Kidney (tissue), 14 donors: ENCODE measurements around the gene CARNS1. TPM values are rescaled to one million over a fixed set of nuclear protein-coding genes. Genes with fewer than 3 reads are reported as not detected.

Experiments
- DNase-seq, 5 donors: peaks; one replicate each; pipeline ENCODE4 v3.0.0-alpha.2; 2013 to 2020
- FAIRE-seq: peaks from 2 replicates; lab custom pipeline; 2012; peaks lifted over from hg19 to GRCh38; lab: Jason Lieb, UNC
- H3K27ac ChIP-seq, 2 donors: one replicate each; pipeline ENCODE4 v1.7.0; 2013; ENCODE audit warnings: low read depth in 2 of 2, low read length in 2 of 2, inconsistent platforms in 1 of 2
- H3K27me3 ChIP-seq: one replicate; pipeline ENCODE4 v1.7.1; 2013; ENCODE audit warnings: low read length, inconsistent platforms; ENCODE audit not compliant: control insufficient read depth, insufficient read depth
- H3K36me3 ChIP-seq, 3 donors: one replicate each; pipeline versions ENCODE4 v1.7.0 to v1.7.1; 2013; ENCODE audit warnings: low read length in 3 of 3, control low read depth in 1 of 3, inconsistent platforms in 1 of 3; ENCODE audit not compliant: insufficient read depth in 3 of 3, control insufficient read depth in 2 of 3
- H3K4me1 ChIP-seq, 3 donors: one replicate each; pipeline versions ENCODE4 v1.7.0 to v1.7.1; 2013; ENCODE audit warnings: low read length in 3 of 3, inconsistent platforms in 1 of 3, low read depth in 1 of 3; ENCODE audit not compliant: control insufficient read depth in 2 of 3, insufficient read depth in 2 of 3
- H3K4me3 ChIP-seq, 3 donors: one replicate each; pipeline versions ENCODE4 v1.7.0 to v1.8.1; 2013; ENCODE audit warnings: low read length in 3 of 3, control low read depth in 1 of 3, inconsistent platforms in 1 of 3
- H3K9ac ChIP-seq, 3 donors: one replicate each; pipeline versions ENCODE4 v1.7.0 to v1.7.1; 2013; ENCODE audit warnings: low read length in 3 of 3, control low read depth in 1 of 3, inconsistent platforms in 1 of 3
- H3K9me3 ChIP-seq, 3 donors: one replicate each; pipeline versions ENCODE4 v1.7.0 to v1.7.1; 2013; ENCODE audit warnings: low read length in 3 of 3, control low read depth in 1 of 3, inconsistent platforms in 1 of 3; ENCODE audit not compliant: control insufficient read depth in 2 of 3, insufficient read depth in 1 of 3
- intact Hi-C: fragments of 100-400 bp; cut with DNase I; formaldehyde crosslinking; loops from one replicate; pipeline ENCODE4 v1.11.1; 2022
- polyA plus RNA-seq: library from polyadenylated mRNA; stranded (reverse); fragments of 350-450 nt; fragmentation: Illumina TruSeq; extraction: RNeasy Lipid Tissue Mini Kit (QIAGEN cat#74804); gene quantifications from one replicate; pipeline ENCODE4 v1.2.3, GENCODE V29; 2014; ENCODE audit warnings: low read depth, low replicate concordance; ENCODE audit not compliant: insufficient read depth
- total RNA-seq: library from RNA; stranded (reverse); fragmentation: NEBNext Ultra II Directional; extraction: Animal tissue kit (Norgen Biotek cat#: 25700); gene quantifications from one replicate; pipeline ENCODE4 v1.2.1, GENCODE V29; 2021
- TF ChIP-seq, protein P1 (sequence below): IDR thresholded peaks from 3 replicates; pipeline ENCODE4 v1.5.1; 2012; ENCODE audit warnings: mild to moderate bottlenecking, moderate library complexity, borderline replicate concordance; ENCODE audit not compliant: insufficient read depth; ENCODE audit errors: extremely low read depth
- donor health status: control.
- donor health status: control.
- donor health status: control.
- donor health status: control.
- donor health status: control.
- donor health status: DM: yes; HTN: yes; CAD: no.
- donor health status: Normal renal cell carcinoma (clear cell type).

Gene CARNS1
- total and polyA plus RNA-seq, 2 donors from 2014 or later, result 0.80 to 1.7 TPM

DNA sequence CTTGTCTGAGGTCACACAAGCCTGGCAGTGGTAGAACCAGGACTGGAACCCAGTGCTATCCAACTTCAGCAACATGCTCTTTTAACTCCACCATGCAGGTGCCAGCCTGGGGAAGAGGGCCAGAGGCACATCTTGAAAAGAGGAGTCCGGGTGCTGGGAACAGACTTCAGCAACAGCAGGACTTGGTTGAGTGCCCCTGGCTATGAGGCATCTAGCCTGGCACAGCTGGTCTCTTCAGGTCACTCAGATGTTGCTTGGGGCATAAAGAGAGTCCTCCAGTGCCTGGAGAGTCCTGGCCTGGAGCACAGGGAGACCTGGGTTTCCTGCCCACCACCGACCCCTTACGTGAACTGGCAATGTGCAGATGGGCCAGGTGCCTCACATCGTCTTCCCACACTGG is 36.9 kb upstream of the CARNS1 start:
- no peaks in the 10 kb centered on the region for H3K27me3 ChIP-seq
- no peak overlapping the region for H3K4me3 ChIP-seq
- intact Hi-C loops, result no loop called here
- H3K9me3 ChIP-seq, result no peaks in the 10 kb centered on the region
- H3K36me3 ChIP-seq, result no peaks in the 10 kb centered on the region
- H3K9ac ChIP-seq, result no peak overlapping the region
- no peak for FAIRE-seq
- TF ChIP-seq, protein P1, sequence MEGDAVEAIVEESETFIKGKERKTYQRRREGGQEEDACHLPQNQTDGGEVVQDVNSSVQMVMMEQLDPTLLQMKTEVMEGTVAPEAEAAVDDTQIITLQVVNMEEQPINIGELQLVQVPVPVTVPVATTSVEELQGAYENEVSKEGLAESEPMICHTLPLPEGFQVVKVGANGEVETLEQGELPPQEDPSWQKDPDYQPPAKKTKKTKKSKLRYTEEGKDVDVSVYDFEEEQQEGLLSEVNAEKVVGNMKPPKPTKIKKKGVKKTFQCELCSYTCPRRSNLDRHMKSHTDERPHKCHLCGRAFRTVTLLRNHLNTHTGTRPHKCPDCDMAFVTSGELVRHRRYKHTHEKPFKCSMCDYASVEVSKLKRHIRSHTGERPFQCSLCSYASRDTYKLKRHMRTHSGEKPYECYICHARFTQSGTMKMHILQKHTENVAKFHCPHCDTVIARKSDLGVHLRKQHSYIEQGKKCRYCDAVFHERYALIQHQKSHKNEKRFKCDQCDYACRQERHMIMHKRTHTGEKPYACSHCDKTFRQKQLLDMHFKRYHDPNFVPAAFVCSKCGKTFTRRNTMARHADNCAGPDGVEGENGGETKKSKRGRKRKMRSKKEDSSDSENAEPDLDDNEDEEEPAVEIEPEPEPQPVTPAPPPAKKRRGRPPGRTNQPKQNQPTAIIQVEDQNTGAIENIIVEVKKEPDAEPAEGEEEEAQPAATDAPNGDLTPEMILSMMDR, result no peak
- no peak overlapping the region for H3K27ac ChIP-seq
- no peak for DNase-seq
- peaks cover 0 to 21% (median 8%) of the 10 kb centered on the region in 3 donors for H3K4me1 ChIP-seq

DNA sequence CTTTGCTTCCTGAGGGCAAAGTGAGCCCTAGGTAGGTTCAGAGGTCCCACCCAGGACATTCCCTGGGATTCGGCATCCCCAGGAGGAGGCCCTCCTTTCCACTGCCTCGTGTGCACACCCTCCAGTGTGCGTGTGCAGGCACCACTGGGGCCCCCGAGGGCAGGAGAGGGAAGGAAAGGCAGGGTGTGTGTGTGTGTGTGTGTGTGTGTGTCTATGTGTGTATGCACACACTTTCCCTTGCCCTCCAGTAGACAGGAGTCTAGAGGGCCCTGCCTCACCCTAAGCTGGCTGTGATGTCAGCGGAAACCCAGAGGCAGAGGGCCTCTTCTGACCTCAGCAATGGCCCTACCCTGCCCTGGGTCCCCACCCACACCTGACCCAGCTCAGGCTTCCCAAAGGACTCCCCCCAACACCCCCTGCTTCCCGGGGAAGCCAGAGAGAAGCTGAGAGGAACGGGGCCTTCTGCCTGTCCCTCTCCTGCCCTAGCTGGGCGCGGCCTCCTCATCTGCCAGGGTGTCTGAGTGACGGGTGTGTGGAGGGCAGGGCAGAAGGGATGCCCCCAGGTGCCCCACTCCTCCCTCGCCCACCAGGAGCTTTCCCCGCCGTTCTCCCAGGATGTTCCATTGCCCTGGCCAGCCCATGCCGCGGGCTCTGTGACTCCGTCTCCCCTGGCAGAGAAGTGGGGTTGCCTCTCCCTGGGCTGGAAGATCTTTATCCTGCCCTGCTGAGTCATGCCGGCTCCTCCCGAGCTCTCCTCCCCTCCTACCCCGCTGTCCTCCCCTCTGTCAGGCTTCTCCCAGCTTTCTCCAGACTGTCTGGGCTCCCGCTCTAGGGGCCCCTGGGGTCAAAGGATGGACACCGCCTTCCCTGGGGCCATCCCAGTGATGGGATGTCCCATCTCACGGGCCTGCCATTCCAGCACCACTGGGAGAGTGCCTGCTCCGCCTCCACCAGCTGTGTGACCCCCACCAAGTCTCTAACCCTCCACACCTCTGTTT is 36.1 kb upstream of the CARNS1 start:
- H3K27me3 ChIP-seq, result no peaks in the 10 kb centered on the region
- peaks cover 0 to 19% (median 5%) of the 10 kb centered on the region in 3 donors for H3K4me1 ChIP-seq
- H3K4me3 ChIP-seq, result no peak overlapping the region
- no peak overlapping the region for H3K27ac ChIP-seq
- FAIRE-seq, result no peak
- DNase-seq, result peak in 1 of 5 donors; percentile 63
- intact Hi-C loops, result loop anchor here (5.0 kb wide), 1 partner anchor 32 kb away; no protein-coding TSS in a partner anchor
- H3K9ac ChIP-seq, result no peak overlapping the region
- TF ChIP-seq, protein P1, result no peak
- H3K36me3 ChIP-seq, result no peaks in the 10 kb centered on the region
- no peaks in the 10 kb centered on the region for H3K9me3 ChIP-seq

DNA sequence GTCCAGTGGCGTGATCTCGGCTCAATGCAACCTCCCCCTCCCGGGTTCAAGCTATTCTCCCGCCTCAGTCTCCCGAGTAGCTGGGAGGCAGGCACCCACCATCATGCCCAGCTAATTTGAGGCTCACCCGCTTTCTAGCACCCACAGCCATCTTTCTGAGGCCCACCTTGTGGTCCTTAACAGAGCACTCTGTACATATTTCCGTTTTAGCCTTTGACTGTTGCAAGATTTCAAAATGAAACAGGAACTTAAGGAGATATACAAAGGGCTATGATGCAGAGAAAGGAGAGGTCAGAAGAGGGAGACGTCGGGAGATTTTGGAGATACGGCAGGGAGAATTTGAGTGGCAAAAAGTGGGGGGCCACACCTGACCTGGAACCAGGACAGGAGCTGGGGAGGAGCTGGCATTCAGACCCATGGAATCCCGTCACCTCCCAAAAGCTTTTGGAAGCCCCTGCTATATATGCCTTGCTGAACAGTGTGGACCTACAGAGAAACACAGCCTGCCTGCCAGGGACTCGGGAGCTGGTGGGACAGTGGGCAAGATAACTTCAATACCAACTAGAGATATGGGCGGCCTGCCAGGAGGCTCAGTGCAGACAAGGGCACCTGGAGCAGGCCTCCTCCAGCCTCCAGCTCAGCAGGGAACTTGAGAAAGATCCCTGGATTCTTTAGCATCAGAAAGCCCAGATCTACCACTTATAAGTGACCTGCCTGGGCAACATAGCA is 34.1 kb upstream of the CARNS1 start:
- Histone ChIP-seq H3K4me1 (peaks cover 0 to 13% (median 0%) of the 10 kb centered on the region in 3 donors), H3K9me3 (no peaks in the 10 kb centered on the region), H3K4me3 (no peak overlapping the region), H3K27ac (no peak overlapping the region), H3K9ac (no peak overlapping the region), H3K36me3 (no peaks in the 10 kb centered on the region), H3K27me3 (no peaks in the 10 kb centered on the region)
- no peak for FAIRE-seq
- no peak for DNase-seq
- intact Hi-C loops, result loop anchor here (5.0 kb wide), 1 partner anchor 34 kb away; no protein-coding TSS in a partner anchor
- TF ChIP-seq, protein P1, result no peak
